Keratinocyte (primary cell): ENCODE measurements around the gene KRT81. TPM values are rescaled to one million over a fixed set of nuclear protein-coding genes. Genes with fewer than 3 reads are reported as not detected.
A peak's percentile ranks its signal among the peaks of the same experiment; 100 is the strongest.

Source experiments
- DNase-seq: peaks from one replicate; pipeline ENCODE4 v3.0.0-alpha.2; 2011; ENCODE audit warnings: low read depth, missing footprints, low spot score
- FAIRE-seq: peaks from 2 replicates; lab custom pipeline; 2011; peaks lifted over from hg19 to GRCh38; lab: Jason Lieb, UNC
- H2AFZ ChIP-seq: 2 replicates; pipeline ENCODE4 v1.6.0; 2012; ENCODE audit warnings: low read length, control low read depth, inconsistent platforms; ENCODE audit not compliant: control insufficient read depth
- H3K27ac ChIP-seq: 2 replicates; pipeline ENCODE4 v1.5.1; 2011; ENCODE audit warnings: low read length; ENCODE audit not compliant: control insufficient read depth, insufficient read depth
- H3K27me3 ChIP-seq: 3 replicates; pipeline ENCODE4 v1.6.0; 2011; ENCODE audit warnings: low read length; ENCODE audit not compliant: control insufficient read depth, insufficient read depth; ENCODE audit errors: extremely low read depth
- H3K36me3 ChIP-seq, 2 experiments: 2 replicates in 1 of 2; 3 replicates in 1 of 2; pipeline ENCODE4 v1.5.1; 2011; ENCODE audit warnings: low read length in 2 of 2, mild to moderate bottlenecking in 1 of 2; ENCODE audit not compliant: control insufficient read depth in 2 of 2, insufficient read depth in 2 of 2; ENCODE audit errors: extremely low read depth in 1 of 2
- H3K4me1 ChIP-seq: 3 replicates; pipeline ENCODE4 v1.5.1; 2011; ENCODE audit warnings: low read length; ENCODE audit not compliant: control insufficient read depth, insufficient read depth; ENCODE audit errors: extremely low read depth
- H3K4me2 ChIP-seq: 3 replicates; pipeline ENCODE4 v1.6.0; 2011; ENCODE audit warnings: low read depth, low read length; ENCODE audit not compliant: control insufficient read depth, insufficient read depth; ENCODE audit errors: extremely low read depth
- H3K4me3 ChIP-seq, 3 experiments: fragments of 200-600 bp in 1 of 3; sonication (generic) in 1 of 3; 2 replicates in 2 of 3; 3 replicates in 1 of 3; pipeline ENCODE4 v1.5.1; 2011 to 2016; ENCODE audit warnings: low read length in 3 of 3, mild to moderate bottlenecking in 3 of 3, control low read depth in 2 of 3, inconsistent platforms in 1 of 3, low read depth in 1 of 3, mixed read lengths in 1 of 3, mixed run types in 1 of 3, moderate library complexity in 1 of 3; ENCODE audit not compliant: control insufficient read depth in 2 of 3, insufficient read depth in 2 of 3; ENCODE audit errors: extremely low read depth in 1 of 3
- H3K79me2 ChIP-seq: 2 replicates; pipeline ENCODE4 v1.6.0; 2012; ENCODE audit warnings: low read length; ENCODE audit not compliant: control insufficient read depth, insufficient read depth
- H3K9ac ChIP-seq: 3 replicates; pipeline ENCODE4 v1.6.0; 2011; ENCODE audit warnings: low read length; ENCODE audit not compliant: control insufficient read depth, insufficient read depth; ENCODE audit errors: extremely low read depth
- H3K9me1 ChIP-seq: 3 replicates; pipeline ENCODE4 v1.6.0; 2011; ENCODE audit warnings: low read length; ENCODE audit not compliant: control insufficient read depth, insufficient read depth; ENCODE audit errors: extremely low read depth
- H3K9me3 ChIP-seq: 2 replicates; pipeline ENCODE4 v1.5.1; 2012; ENCODE audit warnings: low read depth, low read length; ENCODE audit not compliant: control insufficient read depth
- H4K20me1 ChIP-seq: 3 replicates; pipeline ENCODE4 v1.6.0; 2011; ENCODE audit warnings: low read length; ENCODE audit not compliant: control insufficient read depth, insufficient read depth; ENCODE audit errors: extremely low read depth
- CTCF ChIP-seq, 3 experiments: IDR thresholded peaks in 1 of 3; conservative IDR thresholded peaks in 1 of 3; optimal IDR thresholded peaks in 1 of 3; 2 replicates in 2 of 3; 3 replicates in 1 of 3; pipeline versions ENCODE3 to v1.5.1; 2011; ENCODE audit warnings: low read length in 3 of 3, mild to moderate bottlenecking in 3 of 3, moderate library complexity in 2 of 3, control low read depth in 1 of 3, inconsistent platforms in 1 of 3; ENCODE audit not compliant: insufficient read depth in 2 of 3; ENCODE audit errors: extremely low read depth in 1 of 3
- EZH2 ChIP-seq: IDR thresholded peaks from one replicate; pipeline ENCODE4 v1.6.1; 2012; ENCODE audit warnings: inconsistent platforms, mild to moderate bottlenecking, low read length, moderate library complexity
- dilution Hi-C: fragments of 300-500 bp; cut with MboI; formaldehyde crosslinking; loops from one replicate; pipeline ENCODE4 v1.7.0; 2020; ENCODE audit warnings: low sequenced_read_pairs; ENCODE audit not compliant: extremely low pct_ligation_motif_present
- polyA plus RNA-seq, 5 experiments: library from polyadenylated mRNA; depleted of rRNA in 3 of 5; stranded (reverse) in 3 of 5; stranded (forward) in 1 of 5; unstranded in 1 of 5; fragments of >200 nt; gene quantifications; 1 replicate in 1 of 5; 2 replicates in 3 of 5; 3 replicates in 1 of 5; pipeline versions ENCODE4 v1.2.1 to v1.2.3, GENCODE V29; 2011 to 2012; ENCODE audit warnings: missing spikeins in 2 of 5, low read depth in 1 of 5, low replicate concordance in 1 of 5

The KRT81 gene
- polyA plus RNA-seq, 1 donor (not counting 4 experiments of a cell fraction or from before 2014, with no cell fraction given): 0.03 TPM

DNA sequence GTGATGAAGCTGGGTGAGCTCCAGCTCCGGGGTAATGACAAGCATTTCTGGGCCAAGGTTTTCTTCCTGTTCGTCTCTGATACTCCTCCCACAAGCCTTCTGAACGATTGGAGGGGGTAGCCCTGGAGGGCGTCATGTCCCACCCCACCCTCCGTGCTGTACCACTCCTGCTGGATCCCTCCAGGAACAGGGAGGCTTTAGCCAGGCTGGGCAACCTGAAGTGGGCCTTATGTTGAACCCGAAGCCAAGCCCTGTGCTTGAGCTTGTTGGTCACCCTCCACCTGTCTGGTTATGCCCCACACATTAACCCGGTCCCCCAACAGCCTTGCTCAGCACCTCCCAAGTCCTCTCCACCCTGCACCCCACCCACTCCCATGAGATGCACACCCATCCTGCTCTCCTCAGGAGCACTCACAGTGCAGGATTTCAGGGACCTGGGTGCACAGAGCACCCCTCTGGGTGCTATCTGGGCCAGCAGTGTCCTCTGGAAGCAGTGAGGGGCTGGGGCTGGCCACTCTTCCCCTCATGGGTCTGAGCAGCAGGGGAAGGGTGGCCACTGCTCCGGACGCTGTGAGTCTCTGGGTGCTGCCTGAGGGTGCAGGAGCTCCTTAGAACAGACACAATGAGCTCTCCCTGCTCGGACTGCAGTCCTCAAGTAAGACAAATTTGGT lies 36.6 kb upstream of the KRT81 start:
- TF ChIP-seq EZH2: no peak
- TF ChIP-seq CTCF (optimal IDR thresholded peaks at IDR 0.05 in 1 of 3, IDR thresholded peaks at IDR 0.05 in 1 of 3, conservative IDR thresholded peaks at IDR 0.05 in 1 of 3; ENCODE audit: extremely low read depth in 1 of 3, insufficient read depth in 2 of 3, low read length in 3 of 3): no peak
- no peaks in the 10 kb centered on the region for H3K36me3 ChIP-seq
- DNase-seq: no peak
- H3K9ac ChIP-seq: peak overlapping the region; percentile 59
- H2AFZ ChIP-seq: peak overlapping the region; percentile 62
- H3K79me2 ChIP-seq: no peaks in the 10 kb centered on the region
- no peak overlapping the region for H3K4me3 ChIP-seq
- dilution Hi-C loops: no loop called here
- no peaks in the 10 kb centered on the region for H3K9me1 ChIP-seq
- no peak for FAIRE-seq
- H3K4me1 ChIP-seq: peaks cover 13% of the 10 kb centered on the region
- peak overlapping the region; percentile 7 for H3K4me2 ChIP-seq
- H3K9me3 ChIP-seq: no peaks in the 10 kb centered on the region
- H3K27me3 ChIP-seq: no peaks in the 10 kb centered on the region
- peak overlapping the region; percentile 76 for H3K27ac ChIP-seq
- no peaks in the 10 kb centered on the region for H4K20me1 ChIP-seq

DNA sequence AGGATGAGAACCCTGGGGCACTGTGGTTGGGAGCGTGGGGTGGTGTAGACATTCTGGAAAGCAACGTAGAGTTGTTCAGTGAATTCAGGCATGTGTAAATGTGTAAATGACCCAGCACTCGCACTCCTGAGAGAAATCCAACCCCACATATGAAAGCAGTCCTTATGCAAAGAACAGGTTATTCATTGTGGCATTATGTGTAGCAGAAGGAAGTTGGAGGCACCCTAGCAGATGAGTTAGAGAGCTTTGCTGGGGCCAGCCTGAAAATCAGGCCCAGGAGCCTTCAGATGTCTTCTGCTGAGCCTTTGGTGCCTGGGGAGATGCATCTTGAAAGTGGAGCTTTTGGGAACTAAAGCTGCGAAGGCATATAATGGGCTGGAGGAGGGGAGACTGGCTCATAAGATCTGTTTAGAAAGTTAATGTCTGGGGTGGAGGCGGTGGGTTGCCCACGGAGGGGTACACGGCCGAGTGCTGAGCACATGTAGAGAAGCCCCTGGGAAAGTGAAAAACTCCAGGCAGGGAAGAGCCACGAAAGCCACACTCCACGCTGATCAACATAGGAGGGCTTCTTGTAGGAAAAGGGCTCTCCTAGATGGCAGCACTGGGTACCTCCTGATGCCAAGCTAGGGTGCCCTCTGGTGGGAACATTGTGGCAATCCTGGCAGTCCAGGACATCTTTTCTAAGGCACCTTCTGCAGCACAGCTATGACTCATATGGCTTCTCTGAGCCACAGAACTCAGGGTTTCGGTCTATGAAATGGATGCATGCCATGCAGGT lies 35.9 kb upstream of the KRT81 start:
- Histone ChIP-seq H3K4me1 (peaks cover 13% of the 10 kb centered on the region), H3K9me3 (no peaks in the 10 kb centered on the region), H3K79me2 (no peaks in the 10 kb centered on the region), H3K9ac (no peak overlapping the region), H3K27ac (no peak overlapping the region), H3K27me3 (peaks cover 4% of the 10 kb centered on the region), H3K4me3 (no peak overlapping the region), H3K9me1 (no peaks in the 10 kb centered on the region), H3K4me2 (peak overlapping the region; percentile 29), H2AFZ (no peak overlapping the region), H3K36me3 (no peaks in the 10 kb centered on the region), H4K20me1 (no peaks in the 10 kb centered on the region)
- DNase-seq (peak; percentile 98), FAIRE-seq (peak; percentile 100)
- TF ChIP-seq CTCF (optimal IDR thresholded peaks at IDR 0.05 in 1 of 3, IDR thresholded peaks at IDR 0.05 in 1 of 3, conservative IDR thresholded peaks at IDR 0.05 in 1 of 3; ENCODE audit: extremely low read depth in 1 of 3, insufficient read depth in 2 of 3, low read length in 3 of 3) (peak; percentile 98 to 100 (median 100)), EZH2 (no peak)
- dilution Hi-C loops: no loop called here
